Breast epithelium (tissue), 4 donors: ENCODE measurements around the gene CBFA2T2. TPM values are rescaled to one million over a fixed set of nuclear protein-coding genes. Genes with fewer than 3 reads are reported as not detected.

Source experiments
- DNase-seq, 2 donors: peaks; one replicate each; pipeline ENCODE4 v3.0.0-alpha.2; 2019; ENCODE audit warnings: low spot score in 2 of 2
- H3K27ac ChIP-seq, 2 donors: fragments of 200-600 bp; sonication (generic) in 1 of 2; one replicate each; pipeline ENCODE4 v1.5.1; 2016 to 2019; ENCODE audit warnings: mild to moderate bottlenecking in 1 of 2
- H3K27me3 ChIP-seq, 2 donors: fragments of 200-600 bp; sonication (generic) in 1 of 2; one replicate each; pipeline versions ENCODE4 v1.5.1 to v1.6.0; 2017 to 2019; ENCODE audit warnings: control low read depth in 1 of 2, mild to moderate bottlenecking in 1 of 2
- H3K36me3 ChIP-seq: fragments of 200-600 bp; one replicate; pipeline ENCODE4 v1.5.1; 2019
- H3K4me1 ChIP-seq, 2 donors: fragments of 200-600 bp; sonication (generic); one replicate each; pipeline ENCODE4 v1.5.1; 2016 to 2019; ENCODE audit warnings: control low read depth in 1 of 2
- H3K4me3 ChIP-seq, 3 donors: fragments of 200-600 bp; sonication (generic); 1 replicate in 2 of 3; 2 replicates in 1 of 3; pipeline ENCODE4 v1.5.1; 2016 to 2019; ENCODE audit warnings: mild to moderate bottlenecking in 3 of 3, moderate library complexity in 2 of 3
- H3K9me3 ChIP-seq, 2 donors: fragments of 200-600 bp; sonication (generic) in 1 of 2; one replicate each; pipeline ENCODE4 v1.5.1; 2016 to 2019; ENCODE audit warnings: control low read depth in 1 of 2
- CTCF ChIP-seq, 3 donors: fragments of 450-650 bp; IDR thresholded peaks; one replicate each; pipeline ENCODE4 v1.5.1; 2016 to 2017; ENCODE audit warnings: antibody characterized with exemption in 3 of 3, mild to moderate bottlenecking in 3 of 3, moderate library complexity in 3 of 3
- POLR2A ChIP-seq: fragments of 450-650 bp; IDR thresholded peaks from one replicate; pipeline ENCODE4 v1.6.1; 2016; ENCODE audit warnings: antibody characterized with exemption, mild to moderate bottlenecking, moderate library complexity
- POLR2AphosphoS5 ChIP-seq, 3 donors: sonication (generic); formaldehyde crosslinking; IDR thresholded peaks; one replicate each; pipeline ENCODE4 v1.6.1; 2017; ENCODE audit warnings: antibody characterized with exemption in 3 of 3
- intact Hi-C: fragments of 100-400 bp; cut with DNase I; formaldehyde crosslinking; loops from one replicate; pipeline ENCODE4 v1.15.1; 2023; ENCODE audit warnings: low total_unique reads
- total RNA-seq, 3 donors: library from RNA; depleted of rRNA; stranded (reverse); fragments of >200 nt; gene quantifications; one replicate each; pipeline ENCODE4 v1.1.0, GENCODE V29; 2016

The CBFA2T2 gene
- total RNA-seq, 3 donors from 2014 or later = 10.9 to 20.9 (median 17.0) TPM

DNA sequence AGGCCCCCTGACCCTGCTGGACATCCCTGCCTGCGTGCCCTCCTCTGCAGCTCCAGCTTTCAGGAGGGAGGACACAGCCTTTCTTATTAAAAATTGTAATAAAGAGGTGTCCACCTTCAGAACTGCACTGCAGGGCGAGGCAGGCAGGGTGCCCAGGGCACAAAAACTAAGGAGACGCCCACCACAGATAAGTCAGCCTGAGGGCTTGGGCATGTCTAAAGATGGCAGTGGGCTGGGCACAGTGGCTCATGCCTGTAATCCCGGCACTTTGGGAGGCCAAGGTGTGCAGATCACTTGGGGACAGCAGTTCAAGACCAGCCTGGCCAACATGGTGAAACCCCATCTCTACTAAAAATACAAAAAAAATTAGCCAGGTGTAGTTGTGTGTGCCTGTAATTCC is 165.3 kb downstream of the CBFA2T2 start:
- DNase-seq = no peak
- no peaks in the 10 kb centered on the region for H3K9me3 ChIP-seq
- H3K4me1 ChIP-seq = no peaks in the 10 kb centered on the region
- intact Hi-C loops = loop anchor here (10.0 kb wide), 1 partner anchor 190 kb away; no protein-coding TSS in a partner anchor
- H3K27ac ChIP-seq = no peak overlapping the region
- no peaks in the 10 kb centered on the region for H3K36me3 ChIP-seq
- no peak overlapping the region for H3K4me3 ChIP-seq
- H3K27me3 ChIP-seq = no peaks in the 10 kb centered on the region
- TF ChIP-seq POLR2AphosphoS5 (IDR thresholded peaks at IDR 0.05) = no peak
- TF ChIP-seq CTCF (IDR thresholded peaks at IDR 0.05) = no peak
- TF ChIP-seq POLR2A = no peak

- Histone ChIP-seq H3K4me3 (no peak overlapping the region), H3K9me3 (no peaks in the 10 kb centered on the region), H3K27ac (no peak overlapping the region), H3K36me3 (no peaks in the 10 kb centered on the region), H3K4me1 (no peaks in the 10 kb centered on the region), H3K27me3 (no peaks in the 10 kb centered on the region)
- intact Hi-C loops = loop anchor here (10.0 kb wide), 1 partner anchor 191 kb away; no protein-coding TSS in a partner anchor
- TF ChIP-seq POLR2AphosphoS5 (IDR thresholded peaks at IDR 0.05) (no peak), POLR2A (no peak), CTCF (IDR thresholded peaks at IDR 0.05) (no peak)
- no peak for DNase-seq
Observed at GRCh38 chr20:33656010-33656782, 166.3 kb downstream of the CBFA2T2 start.

DNA sequence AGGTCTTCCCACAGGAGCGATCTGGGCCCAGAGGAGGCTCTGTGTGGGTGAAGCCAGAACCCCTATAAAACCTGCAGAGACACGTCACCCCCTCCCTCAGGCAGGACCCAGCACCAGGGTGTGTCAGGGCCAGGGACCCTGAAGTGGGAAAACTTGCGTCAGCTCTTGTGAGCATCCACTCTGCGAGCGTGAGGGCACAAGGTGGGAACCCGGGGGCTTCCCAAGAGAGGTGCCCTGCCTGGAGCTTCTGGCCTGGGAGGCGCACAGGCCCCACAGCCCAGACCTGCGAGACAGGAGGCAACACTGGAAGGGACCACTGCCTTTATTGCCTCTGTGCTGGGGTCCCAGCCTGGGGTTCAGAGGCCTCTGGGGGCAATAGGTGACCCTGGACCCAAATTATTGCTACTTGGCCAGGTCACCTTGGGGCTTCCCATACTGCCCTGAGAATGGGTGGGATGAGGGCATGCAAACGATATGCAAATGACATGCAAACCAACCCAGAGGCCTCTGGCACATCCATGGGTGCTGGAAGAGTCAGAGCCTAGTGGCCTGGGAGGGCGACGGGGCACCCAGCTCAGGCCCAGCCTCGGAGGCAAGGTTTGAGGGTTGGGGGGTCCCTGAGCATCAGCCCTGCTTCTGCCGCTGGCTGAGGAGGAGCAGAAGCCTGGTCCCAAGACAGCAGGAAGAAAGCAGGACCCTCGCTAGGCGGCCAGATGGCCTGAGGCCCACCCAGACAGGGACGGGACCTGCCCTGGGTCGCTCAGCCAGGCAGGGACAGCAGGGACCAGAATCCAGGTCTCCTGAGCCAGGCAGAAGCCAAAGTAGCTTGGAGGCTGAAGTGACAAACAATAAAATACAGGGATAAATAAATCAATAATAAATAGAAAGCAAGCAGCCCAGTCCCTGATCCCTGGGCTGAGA is 167.1 kb downstream of the CBFA2T2 start:
- intact Hi-C loops = loop anchor here (10.0 kb wide), 1 partner anchor 192 kb away; no protein-coding TSS in a partner anchor
- H3K27me3 ChIP-seq = no peaks in the 10 kb centered on the region
- H3K36me3 ChIP-seq = no peaks in the 10 kb centered on the region
- no peak for DNase-seq
- no peaks in the 10 kb centered on the region for H3K4me1 ChIP-seq
- no peaks in the 10 kb centered on the region for H3K9me3 ChIP-seq
- TF ChIP-seq CTCF (IDR thresholded peaks at IDR 0.05) (no peak), POLR2AphosphoS5 (IDR thresholded peaks at IDR 0.05) (no peak), POLR2A (no peak)
- H3K4me3 ChIP-seq = no peak overlapping the region
- H3K27ac ChIP-seq = no peak overlapping the region

DNA sequence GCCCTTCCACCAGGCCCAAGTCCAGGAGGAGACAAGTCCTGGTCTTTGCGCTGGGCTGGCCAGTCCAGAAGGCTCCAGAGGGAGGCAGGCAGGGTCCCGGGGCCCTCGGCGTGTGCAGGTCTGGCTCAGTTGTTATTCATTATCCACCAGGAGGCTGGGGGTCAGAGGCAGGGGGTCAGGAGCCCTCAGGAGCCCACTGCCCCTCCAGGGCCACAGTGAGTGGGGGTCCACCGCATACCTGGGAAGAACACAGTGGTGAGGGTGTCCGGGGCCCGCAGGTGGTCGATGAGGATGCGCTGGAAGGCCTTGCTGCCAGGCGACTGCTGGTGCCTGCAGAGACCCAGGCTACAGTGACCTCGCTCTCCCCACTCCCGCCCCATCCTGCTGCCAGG is 167.8 kb downstream of the CBFA2T2 start:
- no peak overlapping the region for H3K4me3 ChIP-seq
- no peaks in the 10 kb centered on the region for H3K36me3 ChIP-seq
- no peaks in the 10 kb centered on the region for H3K27me3 ChIP-seq
- no peak overlapping the region for H3K27ac ChIP-seq
- TF ChIP-seq POLR2A = no peak
- TF ChIP-seq POLR2AphosphoS5 (IDR thresholded peaks at IDR 0.05) = no peak
- no peak for TF ChIP-seq CTCF (IDR thresholded peaks at IDR 0.05)
- intact Hi-C loops = loop anchor here (10.0 kb wide), 1 partner anchor 193 kb away; no protein-coding TSS in a partner anchor
- no peaks in the 10 kb centered on the region for H3K4me1 ChIP-seq
- no peak for DNase-seq
- H3K9me3 ChIP-seq = no peaks in the 10 kb centered on the region
